Measurements from ENCODE around the gene CLCN3. TPM values are rescaled to one million over a fixed set of nuclear protein-coding genes. Genes with fewer than 3 reads are reported as not detected.

The CLCN3 gene
- total and polyA plus RNA-seq, 2 of the 4 experiments (the other 2 are of a cell fraction) = 13.0 to 22.8 TPM

- TF ChIP-seq MXI1 (IDR thresholded peaks at IDR 0.05; ENCODE audit: borderline replicate concordance, low read depth, low read length) (no peak), RAD21 (IDR thresholded peaks at IDR 0.05; ENCODE audit: low read length) (no peak), NFE2L2 (IDR thresholded peaks at IDR 0.05; ENCODE audit: low read depth, low read length) (no peak), RCOR1 (IDR thresholded peaks at IDR 0.05; ENCODE audit: insufficient replicate concordance, low read length) (no peak), ELK1 (IDR thresholded peaks at IDR 0.05; ENCODE audit: borderline replicate concordance, low read depth, low read length) (no peak), RFX5 (IDR thresholded peaks at IDR 0.05; ENCODE audit: low read depth, low read length) (no peak), SMC3 (IDR thresholded peaks at IDR 0.05; ENCODE audit: low read depth, low read length) (no peak)
- no peak for DNase-seq
- in situ Hi-C loops (cut with MboI; ENCODE audit: low sequenced_read_pairs) = no loop called here
Observed at GRCh38 chr4:169690787-169691186, 70.4 kb downstream of the CLCN3 start.

More at GRCh38 chr4:169690787-169691186, 70.4 kb downstream of the CLCN3 start:
- H2BK20ac ChIP-seq (ENCODE audit: low read depth, low read length) = no peak overlapping the region
- no peaks in the 10 kb centered on the region; a peak in 1 of 4 replicates for H3K79me1 ChIP-seq (ENCODE audit: low read depth in 1 of 2, low read length in 2 of 2)
- H3K36me3 ChIP-seq (ENCODE audit: control insufficient read depth, insufficient read depth, low read length) = peaks cover 9% of the 10 kb centered on the region; the same call in 1 of the 2 replicates
- H2AK5ac ChIP-seq (ENCODE audit: low read depth, low read length) = no peak overlapping the region
- H3K9me3 ChIP-seq (ENCODE audit: control insufficient read depth, insufficient read depth, low read length) = no peaks in the 10 kb centered on the region
- H3K27ac ChIP-seq (ENCODE audit: insufficient read depth, low read length) = no peak overlapping the region
- H3K14ac ChIP-seq (replicated peaks; ENCODE audit: low read depth, low read length) = no peak overlapping the region
- intact Hi-C loops (cut with micrococcal nuclease) = no loop called here
- no peak overlapping the region for H3K56ac ChIP-seq (ENCODE audit: extremely low read depth, insufficient read depth, low read length)
- H3K18ac ChIP-seq (ENCODE audit: low read depth, low read length) = no peak overlapping the region
- H4K20me1 ChIP-seq (ENCODE audit: insufficient read depth, low read length) = no peaks in the 10 kb centered on the region
- no peak overlapping the region for H2AK9ac ChIP-seq (replicated peaks; ENCODE audit: low read depth, low read length, poor library complexity)
- no peak overlapping the region for H3K4ac ChIP-seq (ENCODE audit: low read depth, low read length)
- H3K9ac ChIP-seq (ENCODE audit: low read depth, low read length) = no peak overlapping the region
- H3K4me3 ChIP-seq (ENCODE audit: insufficient read depth, low read depth, low read length) = no peak overlapping the region
- H4K91ac ChIP-seq (ENCODE audit: insufficient read depth, low read depth, low read length) = no peak overlapping the region
- H2BK5ac ChIP-seq (ENCODE audit: low read depth, low read length, poor library complexity, severe bottlenecking) = no peak overlapping the region
- H4K5ac ChIP-seq (ENCODE audit: low read depth, low read length) = no peak overlapping the region
- no peak overlapping the region for H3K4me2 ChIP-seq (ENCODE audit: low read depth, low read length)
- ChIA-PET POLR2A (ENCODE audit: unreplicated experiment) (no interaction called here), CTCF (no interaction called here)
- H3K4me1 ChIP-seq (ENCODE audit: control insufficient read depth, insufficient read depth, low read length) = no peaks in the 10 kb centered on the region
- H2BK15ac ChIP-seq (ENCODE audit: low read depth, low read length) = no peak overlapping the region
- no peaks in the 10 kb centered on the region for H3K27me3 ChIP-seq (ENCODE audit: control insufficient read depth, insufficient read depth, low read length)
- H3K23ac ChIP-seq (ENCODE audit: low read depth, low read length) = no peak overlapping the region
- no TSS peak for BruUV-seq (replicated peaks)
- no peaks in the 10 kb centered on the region for H3K9me1 ChIP-seq (ENCODE audit: insufficient read depth, low read length)
- ATAC-seq (ENCODE audit: low read depth) = no peak
- dilution Hi-C loops (cut with HindIII; ENCODE audit: low sequenced_read_pairs, unreplicated experiment) = no loop called here
- 100% methylated on average over 3 of the region's 5 CpGs; no CpG with 5 or more reads in 1 of the 2 experiments for WGBS, 2 experiments (ENCODE audit: extremely low coverage in 2 of 2, insufficient read length in 1 of 2)
- no peak overlapping the region for H2AFZ ChIP-seq (replicated peaks; ENCODE audit: low read length, poor library complexity)
- no peak overlapping the region for H2BK120ac ChIP-seq (ENCODE audit: low read depth, low read length)
- H4K8ac ChIP-seq (ENCODE audit: low read depth in 2 of 2, low read length in 2 of 2) = no peak overlapping the region
